GM23248 (cell line): ENCODE measurements around the gene GRID2. TPM values are rescaled to one million over a fixed set of nuclear protein-coding genes. Genes with fewer than 3 reads are reported as not detected.

Source experiments
- DNase-seq: peaks from one replicate; pipeline ENCODE4 v3.0.0-alpha.2; 2015
- H2AFZ ChIP-seq: fragments of 200-600 bp; sonication (generic); 2 replicates; pipeline ENCODE4 v1.6.1; 2016; ENCODE audit warnings: antibody characterized with exemption
- H3F3A ChIP-seq: fragments of 200-600 bp; sonication (generic); 2 replicates; pipeline ENCODE4 v1.6.1; 2016; ENCODE audit warnings: mild to moderate bottlenecking, antibody characterized with exemption, mixed run types; ENCODE audit not compliant: insufficient read depth
- H3K27ac ChIP-seq: fragments of 200-600 bp; sonication (generic); 2 replicates; pipeline ENCODE4 v1.5.1; 2016; ENCODE audit warnings: mild to moderate bottlenecking
- H3K27me3 ChIP-seq: fragments of 200-600 bp; sonication (generic); replicated peaks from 2 replicates; pipeline ENCODE4 v1.6.1; 2016; ENCODE audit warnings: mild to moderate bottlenecking; ENCODE audit not compliant: insufficient read depth
- H3K36me3 ChIP-seq: fragments of 200-600 bp; sonication (generic); 2 replicates; pipeline ENCODE4 v1.6.1; 2016; ENCODE audit warnings: low read depth, mild to moderate bottlenecking
- H3K4me1 ChIP-seq: fragments of 200-600 bp; sonication (generic); 2 replicates; pipeline ENCODE4 v1.6.1; 2016; ENCODE audit warnings: mild to moderate bottlenecking; ENCODE audit not compliant: insufficient read depth
- H3K4me2 ChIP-seq: fragments of 200-600 bp; sonication (generic); one replicate; pipeline ENCODE4 v1.6.1; 2016; ENCODE audit warnings: mild to moderate bottlenecking; ENCODE audit not compliant: unreplicated experiment
- H3K4me3 ChIP-seq: fragments of 200-600 bp; sonication (generic); 2 replicates; pipeline ENCODE4 v1.5.1; 2016; ENCODE audit warnings: mild to moderate bottlenecking
- H3K79me2 ChIP-seq: fragments of 200-600 bp; sonication (generic); 2 replicates; pipeline ENCODE4 v1.6.1; 2016; ENCODE audit warnings: mild to moderate bottlenecking; ENCODE audit not compliant: insufficient read depth
- H3K9ac ChIP-seq: fragments of 200-600 bp; sonication (generic); 2 replicates; pipeline ENCODE4 v1.6.1; 2016; ENCODE audit warnings: mild to moderate bottlenecking
- H3K9me2 ChIP-seq: fragments of 200-600 bp; sonication (generic); 2 replicates; pipeline ENCODE4 v1.6.1; 2016; ENCODE audit warnings: mixed run types, mild to moderate bottlenecking, moderate library complexity; ENCODE audit not compliant: insufficient read depth
- H3K9me3 ChIP-seq: fragments of 200-600 bp; sonication (generic); one replicate; pipeline ENCODE4 v1.6.1; 2017; ENCODE audit warnings: low read depth
- H4K20me1 ChIP-seq: fragments of 200-600 bp; sonication (generic); 2 replicates; pipeline ENCODE4 v1.6.0; 2016; ENCODE audit not compliant: insufficient read depth
- EZH2 ChIP-seq: fragments of 200-600 bp; sonication (generic); IDR thresholded peaks from 2 replicates; pipeline ENCODE4 v1.6.1; 2018; ENCODE audit warnings: antibody characterized with exemption, mild to moderate bottlenecking; ENCODE audit not compliant: insufficient read depth, poor library complexity, severe bottlenecking
- EZH2phosphoT487 ChIP-seq: fragments of 200-600 bp; sonication (generic); IDR thresholded peaks from 2 replicates; pipeline ENCODE4 v1.6.1; 2018; ENCODE audit warnings: antibody characterized with exemption, moderate library complexity, mild to moderate bottlenecking, low read depth; ENCODE audit not compliant: insufficient read depth
- WGBS, 2 experiments: methylation state at CpG; one replicate each; pipeline ENCODE4 v1.1.6; 2015 to 2017; ENCODE audit warnings: low lambda C conversion rate in 2 of 2, low coverage in 1 of 2; ENCODE audit errors: missing lambda C conversion rate in 2 of 2; 5-methylcytosine and 5-hydroxymethylcytosine counted together
- in situ Hi-C: fragments of 300-500 bp; cut with MboI; formaldehyde crosslinking; loops from 2 replicates; pipeline ENCODE4 v1.15.0; 2020
- polyA plus RNA-seq: library from polyadenylated mRNA; unstranded; fragments of >200 nt; fragmentation: Nextera tagmentation; extraction: Ambion mirVana; gene quantifications from 2 replicates; pipeline ENCODE4 v1.2.1, GENCODE V29; 2016
- total RNA-seq: library from RNA; depleted of rRNA; stranded (reverse); fragments of >200 nt; shearing (Covaris generic); gene quantifications from 2 replicates; pipeline ENCODE4 v1.2.3, GENCODE V29; 2014

GRID2 gene
- total and polyA plus RNA-seq, 2 experiments from 2014 or later, result not detected

DNA sequence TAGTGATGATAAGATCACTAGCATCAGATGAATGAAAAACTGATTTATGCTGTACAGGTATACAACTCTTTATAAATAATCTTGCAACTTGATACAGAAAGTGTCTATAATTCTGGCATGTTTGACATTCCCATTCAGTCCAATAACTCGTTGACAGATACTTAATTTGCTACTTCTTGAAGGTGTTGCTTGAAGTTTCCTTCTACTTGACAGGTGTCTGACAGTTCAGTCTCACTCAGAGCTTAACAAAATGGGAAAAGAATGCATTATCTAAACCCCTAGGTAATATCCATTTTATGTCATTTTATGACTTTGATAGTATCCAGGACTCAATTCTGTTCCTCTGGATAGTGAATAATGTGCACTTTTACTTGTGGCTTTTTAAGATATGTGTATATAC, 508.9 kb downstream of the GRID2 start:
- Histone ChIP-seq H3K4me3 (no peak overlapping the region), H3K9ac (no peak overlapping the region), H4K20me1 (no peaks in the 10 kb centered on the region), H2AFZ (no peak overlapping the region), H3K79me2 (no peaks in the 10 kb centered on the region), H3K9me2 (no peaks in the 10 kb centered on the region), H3K9me3 (no peaks in the 10 kb centered on the region), H3F3A (no peaks in the 10 kb centered on the region), H3K36me3 (no peaks in the 10 kb centered on the region), H3K27ac (no peak overlapping the region), H3K4me2 (no peak overlapping the region), H3K4me1 (no peaks in the 10 kb centered on the region), H3K27me3 (no peaks in the 10 kb centered on the region)
- DNase-seq, result no peak
- in situ Hi-C loops, result no loop called here
- TF ChIP-seq EZH2, result no peak
- TF ChIP-seq EZH2phosphoT487, result no peak
- WGBS, 2 experiments, result 9 to 11% methylated on average over 1 of the region's 1 CpG

DNA sequence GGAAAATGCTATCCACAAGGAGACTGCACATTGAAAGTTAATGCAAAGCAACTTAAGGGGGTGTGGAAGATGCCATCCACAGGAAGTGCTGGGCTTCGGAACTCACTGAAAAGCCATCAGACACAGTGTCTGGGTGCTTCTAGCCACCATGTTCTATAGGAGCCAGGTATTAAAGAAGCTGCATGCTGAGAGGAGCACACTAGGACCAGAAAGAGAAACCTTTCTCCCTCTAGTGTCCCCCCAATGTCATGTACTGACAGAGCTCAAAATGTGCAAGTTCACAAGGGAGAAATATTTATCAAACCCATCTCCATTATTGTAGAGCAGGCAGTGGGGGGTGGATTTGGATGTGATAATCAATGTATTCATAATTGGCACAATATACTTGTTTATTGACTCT, 510.9 kb downstream of the GRID2 start:
- Histone ChIP-seq H3K4me3 (no peak overlapping the region), H3K79me2 (no peaks in the 10 kb centered on the region), H2AFZ (no peak overlapping the region), H4K20me1 (no peaks in the 10 kb centered on the region), H3K9me3 (no peaks in the 10 kb centered on the region), H3K9ac (no peak overlapping the region), H3K9me2 (no peaks in the 10 kb centered on the region), H3K4me2 (no peak overlapping the region), H3K27me3 (no peaks in the 10 kb centered on the region), H3K27ac (no peak overlapping the region), H3K4me1 (no peaks in the 10 kb centered on the region), H3F3A (no peaks in the 10 kb centered on the region), H3K36me3 (no peaks in the 10 kb centered on the region)
- no peak for TF ChIP-seq EZH2
- TF ChIP-seq EZH2phosphoT487, result no peak
- no peak for DNase-seq
- WGBS, 2 experiments, result 73% methylated on average over 1 of the region's 1 CpG
- in situ Hi-C loops, result no loop called here

- H4K20me1 ChIP-seq, result no peaks in the 10 kb centered on the region
- no peak overlapping the region for H3K9ac ChIP-seq
- H3K36me3 ChIP-seq, result no peaks in the 10 kb centered on the region
- H2AFZ ChIP-seq, result no peak overlapping the region
- H3K4me1 ChIP-seq, result no peaks in the 10 kb centered on the region
- no peaks in the 10 kb centered on the region for H3K9me2 ChIP-seq
- no peak for DNase-seq
- no peaks in the 10 kb centered on the region for H3K27me3 ChIP-seq
- no peak overlapping the region for H3K4me2 ChIP-seq
- no peaks in the 10 kb centered on the region for H3F3A ChIP-seq
- in situ Hi-C loops, result no loop called here
- TF ChIP-seq EZH2, result no peak
- no peak for TF ChIP-seq EZH2phosphoT487
- no peak overlapping the region for H3K4me3 ChIP-seq
- no peaks in the 10 kb centered on the region for H3K79me2 ChIP-seq
- H3K9me3 ChIP-seq, result no peaks in the 10 kb centered on the region
- H3K27ac ChIP-seq, result no peak overlapping the region
- WGBS, 2 experiments, result 34 to 47% methylated on average over 3 of the region's 3 CpGs
These were observed 521.5 kb downstream of the GRID2 start for GRCh38 chr4:92825256-92825655.

- H3K79me2 ChIP-seq, result no peaks in the 10 kb centered on the region
- in situ Hi-C loops, result no loop called here
- DNase-seq, result no peak
These were observed 522.0 kb downstream of the GRID2 start for GRCh38 chr4:92825791-92826190.

DNA sequence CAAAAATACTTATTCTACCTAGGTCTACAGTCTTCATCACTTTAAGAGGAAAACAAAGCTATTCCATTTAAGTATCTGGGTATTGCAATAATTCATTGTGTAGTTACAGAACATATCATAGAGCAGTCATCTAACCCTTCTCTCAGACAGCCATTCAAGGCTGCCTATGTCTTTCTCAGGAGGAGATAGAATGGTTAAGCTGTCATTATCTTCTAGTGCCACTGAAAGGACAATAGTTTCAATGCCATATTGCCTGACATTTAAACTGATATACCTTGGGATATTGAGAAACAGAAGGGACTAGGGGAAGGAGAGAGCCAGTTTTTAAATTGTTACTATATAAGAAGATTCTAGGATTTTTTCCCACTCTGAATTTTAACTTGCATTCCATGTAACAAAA, 527.0 kb downstream of the GRID2 start:
- H3K79me2 ChIP-seq, result no peaks in the 10 kb centered on the region
- in situ Hi-C loops, result no loop called here
- H3K4me1 ChIP-seq, result no peaks in the 10 kb centered on the region
- H3K4me2 ChIP-seq, result no peak overlapping the region
- H3K27ac ChIP-seq, result no peak overlapping the region
- H3K36me3 ChIP-seq, result no peaks in the 10 kb centered on the region
- no peak overlapping the region for H3K9ac ChIP-seq
- no peaks in the 10 kb centered on the region for H3K9me2 ChIP-seq
- H4K20me1 ChIP-seq, result no peaks in the 10 kb centered on the region
- H3K9me3 ChIP-seq, result no peaks in the 10 kb centered on the region
- no peak overlapping the region for H2AFZ ChIP-seq
- DNase-seq, result no peak
- TF ChIP-seq EZH2phosphoT487 (no peak), EZH2 (no peak)
- H3K27me3 ChIP-seq, result no peaks in the 10 kb centered on the region
- no peak overlapping the region for H3K4me3 ChIP-seq
- H3F3A ChIP-seq, result no peaks in the 10 kb centered on the region

More at GRCh38 chr4:92825791-92826190, 522.0 kb downstream of the GRID2 start:
- no peak overlapping the region for H2AFZ ChIP-seq
- no peak for TF ChIP-seq EZH2phosphoT487
- H3K9ac ChIP-seq, result no peak overlapping the region
- no peaks in the 10 kb centered on the region for H3F3A ChIP-seq
- no peaks in the 10 kb centered on the region for H3K36me3 ChIP-seq
- no peaks in the 10 kb centered on the region for H3K9me3 ChIP-seq
- no peak overlapping the region for H3K4me2 ChIP-seq
- no peak overlapping the region for H3K4me3 ChIP-seq
- H4K20me1 ChIP-seq, result no peaks in the 10 kb centered on the region
- no peaks in the 10 kb centered on the region for H3K9me2 ChIP-seq
- no peaks in the 10 kb centered on the region for H3K27me3 ChIP-seq
- H3K4me1 ChIP-seq, result no peaks in the 10 kb centered on the region
- H3K27ac ChIP-seq, result no peak overlapping the region
